HG02870 (cell line): ENCODE results near the gene PRKN.

ENCODE experiments used
- ATAC-seq: cut with Tn5 transposase; IDR thresholded peaks from one replicate; pipeline ENCODE4 v1.9.1; 2021; ENCODE audit warnings: mild to moderate bottlenecking, moderate library complexity; ENCODE audit not compliant: unreplicated experiment

The PRKN gene

GRCh38 chr6:162336359-162336758, 391.2 kb downstream of the PRKN start:
- ATAC-seq, result no peak

DNA sequence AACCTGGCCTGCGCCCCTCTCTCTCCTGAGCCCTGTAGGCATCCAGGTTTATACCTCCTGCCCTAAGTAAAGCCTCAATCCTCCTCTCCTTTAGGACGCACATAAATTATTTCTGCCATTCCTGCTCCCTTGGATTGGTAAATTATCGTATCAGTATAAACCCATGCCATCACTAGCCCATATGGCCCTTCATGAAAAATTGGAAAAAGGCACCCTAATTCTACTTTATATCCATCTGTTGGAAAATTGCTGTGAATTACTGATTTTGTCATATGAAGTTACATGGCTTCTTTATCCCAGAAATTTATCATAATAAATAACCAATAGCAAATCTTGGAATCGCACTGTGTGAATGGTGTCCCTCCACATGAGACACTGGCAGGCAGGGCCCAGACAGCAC, 395.2 kb downstream of the PRKN start:
- ATAC-seq, result no peak

GRCh38 chr6:162331911-162332310, 395.7 kb downstream of the PRKN start:
- no peak for ATAC-seq

DNA sequence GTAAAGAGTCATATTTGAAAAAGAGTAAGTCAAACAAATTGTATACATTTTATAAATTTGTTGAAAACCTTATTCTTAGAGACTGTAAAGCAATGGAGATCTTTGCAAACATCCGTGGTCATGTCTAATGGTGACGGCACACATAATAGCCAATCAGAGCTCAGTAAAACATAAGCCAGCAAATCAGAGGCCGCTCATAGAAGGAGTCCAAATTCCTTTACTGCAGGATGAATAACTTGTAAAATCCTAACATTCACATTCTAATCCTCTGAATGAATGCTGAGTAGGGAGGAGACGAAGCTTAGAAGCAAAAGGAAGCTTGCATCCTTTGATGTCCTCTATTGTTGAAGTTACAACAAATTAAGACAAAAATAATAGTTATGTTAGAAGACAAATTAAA, 401.7 kb downstream of the PRKN start:
- ATAC-seq, result no peak

- ATAC-seq, result no peak
Measured at GRCh38 chr6:162325051-162325450, 402.5 kb downstream of the PRKN start.

- ATAC-seq, result no peak
Measured at GRCh38 chr6:162315291-162315690, 412.3 kb downstream of the PRKN start.

DNA sequence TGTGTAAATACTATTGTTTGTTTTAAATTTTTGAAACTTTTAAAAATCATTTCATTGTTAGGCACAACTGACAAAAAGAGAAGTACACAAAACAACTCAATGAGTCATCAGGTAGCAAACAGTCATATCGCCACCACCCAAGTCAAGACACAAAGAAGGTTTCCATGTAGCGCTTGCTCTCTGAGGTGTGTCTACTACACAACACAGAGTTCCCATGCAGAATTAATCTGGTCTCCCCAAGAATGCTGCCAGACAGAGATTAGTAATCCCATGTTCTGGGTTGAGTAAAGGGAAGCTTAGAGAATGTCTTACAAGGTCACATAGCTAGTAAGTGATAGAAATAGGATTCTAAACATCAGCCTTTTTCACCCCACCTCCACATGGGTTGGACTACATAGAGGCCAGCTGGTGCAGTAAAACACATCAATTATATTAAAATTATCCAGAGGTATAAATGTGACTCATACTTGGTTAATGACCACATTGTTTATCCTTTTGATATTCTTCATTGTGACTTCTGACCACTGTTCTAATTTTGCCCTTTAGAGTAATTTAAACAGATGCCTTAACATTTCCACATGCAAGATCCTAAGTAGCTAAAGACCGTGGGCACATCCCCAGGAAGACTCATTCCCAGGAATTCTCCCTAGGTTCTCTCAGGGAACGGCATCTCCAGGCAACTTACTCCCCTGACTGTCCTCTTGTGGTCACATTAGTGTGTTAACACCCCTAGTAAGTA, 413.5 kb downstream of the PRKN start:
- ATAC-seq, result no peak

DNA sequence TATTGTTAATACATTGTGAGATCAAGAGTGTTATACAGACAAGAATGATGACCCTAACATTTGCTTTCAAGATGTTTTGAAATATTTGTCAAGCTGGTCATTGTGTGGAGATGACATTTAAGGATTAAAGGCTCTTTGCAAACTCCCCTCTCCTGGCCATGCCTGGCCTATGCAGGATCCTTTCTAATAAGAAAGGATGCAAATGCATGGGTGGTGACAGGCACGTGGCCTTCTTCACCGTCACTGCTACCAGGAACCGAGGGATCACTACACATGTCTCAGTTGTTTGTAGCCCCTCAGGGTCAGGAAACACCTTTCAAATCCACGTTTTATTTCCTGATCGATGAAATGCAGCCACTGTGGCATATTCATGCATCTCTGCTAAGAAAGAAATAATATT, 419.7 kb downstream of the PRKN start:
- ATAC-seq, result no peak

GRCh38 chr6:162306616-162307015, 420.9 kb downstream of the PRKN start:
- no peak for ATAC-seq

DNA sequence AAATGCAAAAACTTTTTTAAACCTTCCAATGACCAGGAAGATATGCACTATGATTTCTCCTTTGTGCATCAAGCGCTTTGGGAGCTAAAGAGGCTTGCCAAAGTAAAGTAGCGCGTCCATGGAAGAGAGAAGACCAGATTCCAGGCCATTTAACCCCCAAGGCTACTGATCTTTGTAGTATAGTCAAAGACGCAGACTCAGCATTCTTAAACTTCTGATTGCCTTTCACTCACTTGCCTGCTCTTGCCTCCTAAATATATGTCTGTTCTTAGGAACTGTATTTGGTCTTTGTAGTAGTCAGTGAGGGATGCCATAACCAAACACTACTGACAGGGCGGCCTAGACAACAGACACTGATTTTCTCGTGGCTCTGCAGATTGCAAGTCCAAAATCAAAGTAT, 426.4 kb downstream of the PRKN start:
- no peak for ATAC-seq

GRCh38 chr6:162294029-162294428, 433.5 kb downstream of the PRKN start:
- no peak for ATAC-seq

DNA sequence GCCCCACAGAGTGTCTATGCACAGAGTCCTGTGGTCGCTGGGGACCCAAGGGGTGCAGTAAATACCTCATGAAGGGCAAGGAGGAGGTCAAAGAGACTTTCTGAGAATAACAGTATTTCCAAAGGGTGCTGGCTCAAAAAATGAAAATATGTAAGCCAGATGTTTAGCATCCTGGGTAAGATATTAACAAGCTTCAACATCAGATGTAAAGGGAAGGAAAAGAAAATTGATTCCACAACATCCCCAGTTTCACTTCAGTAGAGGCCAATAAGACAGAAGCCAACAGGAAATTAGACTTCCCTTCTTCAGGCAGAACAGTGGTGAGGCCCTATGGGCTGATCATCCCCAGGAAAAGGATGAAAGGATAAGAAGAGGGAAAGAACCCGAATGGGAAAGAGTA, 434.7 kb downstream of the PRKN start:
- no peak for ATAC-seq

- no peak for ATAC-seq
Measured at GRCh38 chr6:162290846-162291465, 436.6 kb downstream of the PRKN start.

DNA sequence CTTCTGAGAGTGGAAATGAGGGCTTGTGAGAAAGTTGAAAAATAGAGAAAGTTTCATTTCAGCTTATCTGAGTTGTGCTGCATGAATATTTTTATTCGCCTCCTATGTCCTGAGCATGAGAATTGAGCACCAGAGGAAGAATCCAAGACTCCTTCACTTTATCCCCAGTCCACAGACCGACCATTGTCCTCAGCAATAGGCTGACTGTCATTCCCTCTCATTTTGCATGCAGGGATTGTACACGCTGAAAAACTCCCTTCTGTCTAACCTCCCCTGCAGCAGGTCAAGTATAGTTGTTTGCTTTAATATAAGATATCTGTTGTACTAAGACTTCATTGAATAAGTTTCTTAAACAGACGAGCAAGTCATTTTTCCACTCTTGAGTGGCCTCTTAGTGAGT, 437.6 kb downstream of the PRKN start:
- no peak for ATAC-seq

DNA sequence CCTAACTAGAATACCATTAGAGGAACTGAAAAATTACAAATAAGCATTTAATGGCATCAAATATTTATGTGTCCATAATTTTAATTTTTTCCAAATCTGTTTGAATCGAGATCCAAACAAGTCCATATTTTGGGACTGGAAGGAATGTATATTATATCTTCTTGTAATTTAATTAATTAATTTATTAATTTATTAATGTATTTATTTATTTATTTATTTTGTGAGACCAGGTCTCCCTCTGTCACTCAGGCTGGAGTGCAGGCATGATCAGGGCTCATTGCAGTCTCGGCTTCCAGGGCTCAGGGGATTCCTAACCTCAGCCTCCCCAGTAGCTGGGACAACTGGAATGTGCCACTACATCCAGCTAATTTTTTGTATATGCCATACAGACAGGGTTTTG, 453.6 kb downstream of the PRKN start:
- ATAC-seq, result no peak

- ATAC-seq, result no peak
Measured at GRCh38 chr6:162271922-162272321, 455.6 kb downstream of the PRKN start.

- ATAC-seq, result no peak
Measured at GRCh38 chr6:162270966-162271365, 456.6 kb downstream of the PRKN start.

GRCh38 chr6:162267641-162268040, 459.9 kb downstream of the PRKN start:
- ATAC-seq, result no peak

DNA sequence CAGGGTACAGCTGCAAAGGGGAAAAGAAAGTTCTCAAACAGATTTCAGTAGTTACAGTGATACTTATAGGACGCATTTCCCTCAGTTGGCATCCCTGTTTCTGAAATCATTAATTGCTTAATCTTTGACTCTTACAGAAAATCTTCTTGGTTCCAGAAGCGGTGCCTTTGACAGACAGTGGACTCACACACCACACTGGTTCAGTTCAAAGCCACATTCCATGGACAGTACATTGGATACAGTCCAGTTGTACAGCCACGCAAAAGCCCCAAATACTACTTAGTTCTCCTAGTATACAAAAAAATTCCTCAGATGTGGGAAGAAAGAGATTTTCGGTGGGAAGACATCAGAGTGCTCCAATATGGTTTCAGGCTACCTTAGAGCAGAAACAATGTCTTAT, 460.4 kb downstream of the PRKN start:
- ATAC-seq, result no peak

DNA sequence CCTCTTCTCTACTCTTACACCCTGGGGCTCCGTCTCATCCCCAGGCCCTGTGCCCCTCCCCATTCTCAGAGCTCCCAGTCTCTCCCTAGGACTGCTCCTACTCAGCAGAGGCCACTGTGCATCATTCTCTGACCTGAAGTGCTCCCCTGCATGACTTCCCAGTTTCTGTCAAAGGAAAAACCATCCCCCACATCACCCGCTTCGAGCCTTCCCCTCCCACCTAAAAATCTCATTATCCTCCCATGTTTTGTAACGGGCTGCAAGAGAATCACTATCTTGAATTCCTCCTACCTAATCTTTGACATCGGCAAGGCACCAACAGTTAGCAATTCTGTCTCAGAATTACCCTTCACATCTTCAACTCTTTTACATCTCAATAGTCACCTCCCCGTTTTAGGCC, 463.0 kb downstream of the PRKN start:
- no peak for ATAC-seq

- ATAC-seq, result no peak
Measured at GRCh38 chr6:162262466-162263196, 464.9 kb downstream of the PRKN start.

DNA sequence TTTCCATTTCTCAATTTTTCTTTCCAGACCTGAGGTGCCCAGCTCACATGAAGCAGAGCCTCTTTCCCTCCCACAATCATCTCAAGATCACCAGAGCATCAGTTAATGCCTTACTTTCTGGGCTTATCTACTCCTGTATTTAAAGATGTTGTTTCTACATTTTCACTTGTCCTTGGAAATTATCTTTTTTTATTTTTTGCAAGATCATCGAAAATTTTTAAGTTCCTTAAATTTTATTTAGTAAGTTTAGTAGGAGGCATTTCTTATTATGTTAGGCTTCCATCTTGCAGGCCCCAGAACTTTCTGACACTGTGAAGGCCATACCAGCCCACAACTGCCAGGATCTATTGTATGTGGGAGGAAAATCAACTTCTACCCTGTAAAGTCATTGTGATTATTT, 466.0 kb downstream of the PRKN start:
- no peak for ATAC-seq
